WERI-Rb-1 (cell line): ENCODE data around the gene PDE4B.

Experiments used
- DNase-seq: peaks from one replicate; pipeline ENCODE4 v3.0.0-alpha.2; 2020
- H3K27ac ChIP-seq: fragments of 250-450 bp; sonication (Bioruptor Pico); 2 replicates; pipeline ENCODE4 v1.5.1; 2020; ENCODE audit warnings: mild to moderate bottlenecking, moderate library complexity
- H3K27me3 ChIP-seq: fragments of 250-450 bp; sonication (Bioruptor Pico); 2 replicates; pipeline ENCODE4 v1.5.1; 2021; ENCODE audit warnings: mild to moderate bottlenecking, low read depth, moderate library complexity; ENCODE audit not compliant: insufficient read depth, severe bottlenecking
- H3K36me3 ChIP-seq: fragments of 250-450 bp; sonication (Bioruptor Pico); 2 replicates; pipeline ENCODE4 v1.5.1; 2020; ENCODE audit warnings: mild to moderate bottlenecking, moderate library complexity
- H3K4me3 ChIP-seq: 2 replicates; pipeline ENCODE4 v1.5.1; 2011; ENCODE audit warnings: low read depth, mild to moderate bottlenecking, control low read depth, low read length
- H3K9me3 ChIP-seq: fragments of 250-450 bp; sonication (Bioruptor Pico); 2 replicates; pipeline ENCODE4 v1.5.1; 2021; ENCODE audit warnings: mild to moderate bottlenecking, moderate library complexity; ENCODE audit not compliant: severe bottlenecking
- TF ChIP-seq, protein P1 (sequence below): IDR thresholded peaks from 2 replicates; pipeline ENCODE4 v1.5.1; 2011; ENCODE audit warnings: low read depth, mild to moderate bottlenecking, control low read depth, inconsistent platforms, low read length

Gene PDE4B

DNA sequence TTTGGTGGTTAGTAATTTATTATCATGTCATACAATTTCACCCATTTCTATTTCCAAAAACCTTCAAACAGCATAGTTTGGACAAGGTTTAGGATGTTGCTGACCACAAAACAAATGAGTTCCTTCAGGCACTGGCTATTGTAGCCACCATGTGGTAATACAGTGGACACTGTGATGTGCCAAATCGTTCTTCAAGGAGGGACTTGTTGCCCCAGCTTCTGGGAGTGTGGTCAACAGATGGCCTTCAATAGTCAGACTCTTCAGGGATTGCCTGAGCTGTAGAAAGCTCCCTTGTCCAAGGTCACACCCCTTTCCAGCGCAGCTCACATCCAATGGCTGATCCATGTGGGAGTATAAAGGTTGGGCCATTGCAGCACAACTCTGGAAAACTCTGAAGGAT is 2.6 kb downstream of the PDE4B start:
- H3K27ac ChIP-seq, result no peak overlapping the region
- TF ChIP-seq, protein P1, sequence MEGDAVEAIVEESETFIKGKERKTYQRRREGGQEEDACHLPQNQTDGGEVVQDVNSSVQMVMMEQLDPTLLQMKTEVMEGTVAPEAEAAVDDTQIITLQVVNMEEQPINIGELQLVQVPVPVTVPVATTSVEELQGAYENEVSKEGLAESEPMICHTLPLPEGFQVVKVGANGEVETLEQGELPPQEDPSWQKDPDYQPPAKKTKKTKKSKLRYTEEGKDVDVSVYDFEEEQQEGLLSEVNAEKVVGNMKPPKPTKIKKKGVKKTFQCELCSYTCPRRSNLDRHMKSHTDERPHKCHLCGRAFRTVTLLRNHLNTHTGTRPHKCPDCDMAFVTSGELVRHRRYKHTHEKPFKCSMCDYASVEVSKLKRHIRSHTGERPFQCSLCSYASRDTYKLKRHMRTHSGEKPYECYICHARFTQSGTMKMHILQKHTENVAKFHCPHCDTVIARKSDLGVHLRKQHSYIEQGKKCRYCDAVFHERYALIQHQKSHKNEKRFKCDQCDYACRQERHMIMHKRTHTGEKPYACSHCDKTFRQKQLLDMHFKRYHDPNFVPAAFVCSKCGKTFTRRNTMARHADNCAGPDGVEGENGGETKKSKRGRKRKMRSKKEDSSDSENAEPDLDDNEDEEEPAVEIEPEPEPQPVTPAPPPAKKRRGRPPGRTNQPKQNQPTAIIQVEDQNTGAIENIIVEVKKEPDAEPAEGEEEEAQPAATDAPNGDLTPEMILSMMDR, result no peak
- no peaks in the 10 kb centered on the region for H3K27me3 ChIP-seq
- H3K36me3 ChIP-seq, result no peaks in the 10 kb centered on the region
- H3K4me3 ChIP-seq, result no peak overlapping the region
- no peak for DNase-seq
- no peaks in the 10 kb centered on the region for H3K9me3 ChIP-seq

- Histone ChIP-seq H3K27me3 (no peaks in the 10 kb centered on the region), H3K27ac (no peak overlapping the region), H3K9me3 (no peaks in the 10 kb centered on the region), H3K36me3 (no peaks in the 10 kb centered on the region), H3K4me3 (no peak overlapping the region)
- TF ChIP-seq, protein P1, result no peak
- DNase-seq, result no peak
Measured at GRCh38 chr1:65799601-65800000, 6.9 kb downstream of the PDE4B start.

GRCh38 chr1:65804584-65804983 is 11.9 kb downstream of the PDE4B start:
- Histone ChIP-seq H3K27me3 (no peaks in the 10 kb centered on the region), H3K36me3 (no peaks in the 10 kb centered on the region), H3K9me3 (no peaks in the 10 kb centered on the region), H3K27ac (no peak overlapping the region), H3K4me3 (no peak overlapping the region)
- TF ChIP-seq, protein P1, result no peak
- DNase-seq, result no peak

GRCh38 chr1:65812065-65812464 is 19.4 kb downstream of the PDE4B start:
- DNase-seq, result no peak
- Histone ChIP-seq H3K27me3 (no peaks in the 10 kb centered on the region), H3K9me3 (no peaks in the 10 kb centered on the region), H3K4me3 (no peak overlapping the region), H3K27ac (no peak overlapping the region), H3K36me3 (no peaks in the 10 kb centered on the region)
- TF ChIP-seq, protein P1, result no peak

DNA sequence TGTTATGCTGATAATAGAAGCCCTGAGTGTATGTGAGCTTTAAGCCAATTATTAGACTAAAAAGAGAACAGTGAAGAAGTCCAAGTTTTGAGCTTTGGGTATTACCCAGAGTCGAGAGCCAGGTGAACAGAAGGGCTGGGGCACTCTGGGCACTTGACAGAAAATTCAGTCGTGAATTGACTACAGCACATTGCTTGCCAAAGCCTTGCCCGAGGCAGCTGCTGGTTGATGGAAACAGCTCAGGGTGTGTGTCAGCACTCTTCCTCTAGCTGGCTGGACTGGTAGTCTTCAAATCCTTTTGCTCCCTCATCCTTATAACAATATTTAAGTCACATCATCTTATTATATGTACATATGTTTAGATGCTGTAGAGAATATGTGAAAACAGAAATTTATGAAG is 21.3 kb downstream of the PDE4B start:
- H3K27ac ChIP-seq, result no peak overlapping the region
- no peaks in the 10 kb centered on the region for H3K36me3 ChIP-seq
- H3K27me3 ChIP-seq, result no peaks in the 10 kb centered on the region
- no peak overlapping the region for H3K4me3 ChIP-seq
- no peaks in the 10 kb centered on the region for H3K9me3 ChIP-seq
- TF ChIP-seq, protein P1, result no peak
- DNase-seq, result no peak

GRCh38 chr1:65814752-65815151 is 22.1 kb downstream of the PDE4B start:
- H3K27me3 ChIP-seq, result no peaks in the 10 kb centered on the region
- no peak overlapping the region for H3K27ac ChIP-seq
- no peaks in the 10 kb centered on the region for H3K9me3 ChIP-seq
- TF ChIP-seq, protein P1, result no peak
- no peaks in the 10 kb centered on the region for H3K36me3 ChIP-seq
- no peak for DNase-seq
- no peak overlapping the region for H3K4me3 ChIP-seq
